Fibroblast of peridontal ligament (primary cell): ENCODE results near the gene DRAP1.
A peak's percentile ranks its signal among the peaks of the same experiment; 100 is the strongest.

Experiments used
- DNase-seq: peaks from one replicate; pipeline ENCODE4 v3.0.0-alpha.2; 2010; ENCODE audit errors: extremely low read depth

The DRAP1 gene

DNA sequence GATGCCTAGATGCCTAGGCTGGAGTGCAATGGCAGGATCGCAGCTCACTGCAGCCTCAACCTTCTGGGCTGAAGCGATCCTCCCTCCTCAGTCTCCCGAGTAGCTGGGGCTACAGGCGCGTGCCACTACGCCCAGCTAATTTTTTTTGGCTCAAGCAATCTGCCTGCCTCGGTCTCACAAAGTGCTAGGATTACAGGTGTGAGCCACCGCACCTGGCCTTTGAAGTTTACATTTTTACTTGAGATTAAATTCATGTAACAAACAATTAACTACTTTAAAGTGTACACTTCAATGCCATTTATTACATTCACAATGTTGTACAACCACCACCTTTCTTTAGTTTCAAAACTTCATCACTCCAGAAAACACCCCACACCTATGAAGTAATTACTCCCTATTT, 15.5 kb upstream of the DRAP1 start:
- no peak for DNase-seq

DNA sequence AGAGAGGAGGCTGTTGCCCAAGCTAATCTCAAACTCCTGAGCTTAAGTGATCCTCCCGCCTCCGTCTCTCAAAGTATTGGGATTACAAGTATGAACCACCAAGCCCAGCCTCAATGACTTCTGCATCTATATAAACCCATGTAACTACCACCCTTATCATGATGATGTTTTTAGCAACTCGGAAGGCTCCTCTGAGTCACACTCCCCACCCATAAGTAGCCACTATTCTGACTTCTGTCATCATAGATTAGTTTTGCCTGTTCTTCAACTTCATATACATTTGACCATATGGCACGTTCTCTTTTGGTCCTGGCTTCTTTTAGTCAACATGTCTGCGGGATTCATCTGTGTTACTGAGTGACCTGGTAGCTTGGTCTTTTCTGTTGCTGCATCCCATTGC, 12.6 kb upstream of the DRAP1 start:
- no peak for DNase-seq

DNA sequence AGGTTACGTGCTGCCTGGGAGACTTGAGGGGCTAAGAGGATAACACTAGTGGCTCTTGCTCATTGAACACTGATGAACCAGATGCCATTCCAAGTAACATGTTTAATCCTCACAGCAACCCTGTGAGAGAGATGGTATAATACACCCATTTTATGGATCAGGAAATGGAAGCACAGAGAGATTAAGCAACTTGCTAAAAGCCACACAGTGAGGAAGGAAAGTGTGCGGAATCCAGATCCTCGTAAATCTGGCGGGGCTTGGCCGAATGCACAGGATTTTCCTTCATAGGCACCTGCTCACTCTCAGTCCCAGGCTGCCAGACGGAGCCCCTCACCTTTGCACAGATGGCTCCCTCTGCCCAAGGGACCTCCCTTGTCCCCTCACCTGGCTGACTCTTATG, 11.3 kb upstream of the DRAP1 start:
- no peak for DNase-seq

DNA sequence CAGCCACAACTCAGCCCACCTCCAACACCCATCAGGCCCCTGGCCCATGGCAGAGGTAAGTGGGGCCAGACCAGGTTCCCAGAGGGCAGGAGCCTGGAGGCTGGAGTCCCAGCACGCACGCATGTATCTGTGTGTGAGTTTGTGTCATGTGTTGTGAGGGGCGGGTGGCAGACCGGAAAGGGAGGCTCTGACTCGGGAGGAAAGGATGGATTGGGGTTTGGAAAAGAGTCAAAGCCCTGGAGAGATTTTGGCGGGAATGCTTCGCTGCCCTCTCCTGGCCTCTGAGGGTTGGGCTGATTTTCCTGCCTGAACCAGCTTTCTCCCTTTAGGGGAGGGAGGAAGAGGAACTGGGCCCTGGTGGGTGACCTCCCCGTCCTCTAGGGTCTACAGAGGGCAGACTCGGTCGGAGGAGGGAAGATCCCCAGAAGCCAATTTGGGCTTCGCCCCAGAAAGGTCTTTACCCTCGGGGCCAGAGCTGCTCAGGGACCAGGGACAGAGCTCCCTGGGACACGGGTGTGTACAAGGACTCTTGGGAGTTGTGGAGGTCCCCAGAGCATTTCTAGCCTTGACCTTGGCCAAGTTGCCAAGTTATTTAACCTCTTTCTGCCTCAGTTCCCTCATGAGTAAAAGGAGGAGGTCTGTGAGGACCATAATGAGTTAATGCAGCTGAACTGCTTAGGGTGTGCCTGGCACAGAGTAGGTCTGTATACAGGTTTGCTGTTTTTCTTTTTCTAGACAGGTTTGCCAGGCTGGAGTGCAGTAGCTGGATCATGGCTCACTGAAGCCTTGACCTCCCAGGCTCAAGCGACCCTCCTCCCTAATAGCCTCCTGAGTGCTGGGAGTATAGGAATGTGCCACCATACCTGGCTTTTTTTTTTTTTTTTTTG, 7.3 kb upstream of the DRAP1 start:
- DNase-seq, result peak; percentile 91

GRCh38 chr11:65912845-65913244, 6.4 kb upstream of the DRAP1 start:
- peak; percentile 79 for DNase-seq

DNA sequence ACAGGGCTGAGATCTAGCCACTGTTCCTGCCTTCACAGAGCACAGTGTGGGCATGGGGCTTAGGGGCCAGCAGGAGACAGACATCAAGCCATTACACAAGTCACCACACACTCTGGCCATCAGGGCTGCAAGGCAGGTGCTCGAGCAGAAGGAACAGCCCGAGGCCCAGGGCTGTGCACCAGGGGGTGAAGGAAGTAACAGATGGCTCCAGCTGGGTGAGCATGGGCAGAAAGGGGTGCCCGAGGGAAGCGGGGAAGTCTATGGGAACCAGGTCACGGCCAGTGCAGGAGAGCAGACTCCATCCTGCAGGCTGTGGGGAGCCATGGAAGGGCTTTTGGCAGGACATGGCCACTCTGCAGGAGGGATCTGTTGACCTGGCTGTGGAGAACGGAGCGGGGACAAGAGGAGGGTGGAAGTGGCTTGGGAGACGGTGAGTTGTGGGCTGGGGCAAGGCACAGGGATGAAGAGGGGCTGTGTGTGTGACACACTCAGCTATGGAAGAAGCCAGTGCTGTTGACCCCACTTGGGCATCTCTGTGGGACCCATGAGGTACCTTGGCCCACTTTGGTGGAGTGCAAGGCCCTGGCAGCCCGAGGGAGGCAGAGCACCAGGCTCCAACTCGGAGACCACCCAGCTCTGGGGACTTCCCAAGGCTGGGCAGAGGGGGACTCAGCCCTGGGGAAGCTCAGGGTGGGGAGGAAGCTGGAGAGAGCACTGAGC, 4.0 kb upstream of the DRAP1 start:
- DNase-seq, result no peak

DNA sequence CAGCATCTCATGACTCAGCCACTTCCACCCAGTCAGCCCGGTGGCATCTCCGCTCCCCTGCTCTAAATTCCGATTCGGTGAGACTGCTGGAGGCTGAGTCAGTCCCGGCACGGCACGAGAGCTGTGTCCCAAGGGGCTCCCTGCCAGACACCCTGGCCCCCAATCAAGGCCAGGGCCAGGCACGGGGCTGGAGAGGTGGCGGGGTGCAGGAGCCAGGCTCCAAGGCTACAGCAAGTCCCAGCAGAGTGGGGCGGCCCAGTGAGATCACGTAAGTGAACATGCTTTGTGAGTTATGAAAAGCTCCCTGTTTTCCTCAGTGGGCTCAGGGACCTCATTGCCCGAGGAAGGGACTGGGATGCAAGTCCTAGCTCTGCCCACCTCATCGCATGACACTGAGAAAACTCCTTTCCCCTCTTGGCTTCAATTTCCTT, 3.4 kb upstream of the DRAP1 start:
- DNase-seq, result peak; percentile 96

- DNase-seq, result no peak
Observed at GRCh38 chr11:65916391-65916790, 2.8 kb upstream of the DRAP1 start.

DNA sequence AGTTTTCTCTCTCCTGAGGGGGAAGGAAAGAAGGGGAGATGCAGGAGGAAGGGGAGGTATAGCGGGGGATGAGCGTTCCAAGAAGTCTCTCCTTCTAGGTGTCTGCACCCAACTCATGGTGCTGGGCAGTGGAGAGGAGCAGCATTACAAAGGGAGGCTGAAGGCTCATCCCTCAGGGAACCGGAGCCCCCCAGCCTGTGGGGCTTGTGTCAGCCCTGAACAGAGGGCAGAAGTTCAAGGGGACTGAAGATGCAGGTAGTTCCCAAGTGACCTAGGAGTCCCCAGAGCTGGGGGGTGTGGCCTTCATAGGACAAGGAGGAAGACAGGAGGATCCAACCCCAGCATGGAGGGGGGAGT, 2.2 kb upstream of the DRAP1 start:
- no peak for DNase-seq

DNA sequence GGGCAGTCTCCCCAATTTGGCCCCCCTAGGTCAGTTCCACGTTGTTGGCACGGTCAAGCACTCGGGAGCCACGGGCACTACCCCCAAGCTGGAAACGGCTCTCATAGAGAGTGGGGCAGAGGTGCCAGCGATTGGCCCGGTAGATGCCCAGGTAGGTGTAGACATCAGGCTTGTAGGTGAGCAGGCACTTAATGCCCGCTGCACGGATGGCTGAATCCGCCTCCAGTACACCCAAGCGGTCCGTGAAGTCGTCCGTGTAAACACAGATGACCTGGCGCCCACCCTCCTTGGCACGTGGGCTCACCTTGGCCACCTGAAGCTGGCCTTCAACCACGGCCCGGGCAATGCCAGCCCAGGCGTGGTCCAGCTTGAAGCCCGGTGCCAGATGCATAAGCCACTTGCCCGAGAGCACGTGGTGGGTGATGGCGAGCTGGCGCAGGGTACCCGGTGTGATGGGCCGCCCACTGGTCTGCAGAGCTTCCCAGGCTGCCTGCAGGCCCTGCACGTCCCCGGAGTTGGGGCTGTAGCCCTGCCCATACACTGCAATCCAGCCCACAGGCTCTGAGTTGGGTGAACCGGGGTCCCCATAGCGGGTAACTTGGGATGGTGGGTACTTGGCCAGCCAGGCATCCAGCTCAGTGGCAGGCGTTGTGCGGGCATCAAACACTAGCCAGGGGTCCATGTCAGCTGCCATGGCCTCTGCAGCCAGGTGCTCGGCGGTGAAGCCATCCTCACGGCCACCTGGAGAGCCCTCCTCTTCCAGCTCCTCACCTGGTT, 1.6 kb upstream of the DRAP1 start:
- no peak for DNase-seq

DNA sequence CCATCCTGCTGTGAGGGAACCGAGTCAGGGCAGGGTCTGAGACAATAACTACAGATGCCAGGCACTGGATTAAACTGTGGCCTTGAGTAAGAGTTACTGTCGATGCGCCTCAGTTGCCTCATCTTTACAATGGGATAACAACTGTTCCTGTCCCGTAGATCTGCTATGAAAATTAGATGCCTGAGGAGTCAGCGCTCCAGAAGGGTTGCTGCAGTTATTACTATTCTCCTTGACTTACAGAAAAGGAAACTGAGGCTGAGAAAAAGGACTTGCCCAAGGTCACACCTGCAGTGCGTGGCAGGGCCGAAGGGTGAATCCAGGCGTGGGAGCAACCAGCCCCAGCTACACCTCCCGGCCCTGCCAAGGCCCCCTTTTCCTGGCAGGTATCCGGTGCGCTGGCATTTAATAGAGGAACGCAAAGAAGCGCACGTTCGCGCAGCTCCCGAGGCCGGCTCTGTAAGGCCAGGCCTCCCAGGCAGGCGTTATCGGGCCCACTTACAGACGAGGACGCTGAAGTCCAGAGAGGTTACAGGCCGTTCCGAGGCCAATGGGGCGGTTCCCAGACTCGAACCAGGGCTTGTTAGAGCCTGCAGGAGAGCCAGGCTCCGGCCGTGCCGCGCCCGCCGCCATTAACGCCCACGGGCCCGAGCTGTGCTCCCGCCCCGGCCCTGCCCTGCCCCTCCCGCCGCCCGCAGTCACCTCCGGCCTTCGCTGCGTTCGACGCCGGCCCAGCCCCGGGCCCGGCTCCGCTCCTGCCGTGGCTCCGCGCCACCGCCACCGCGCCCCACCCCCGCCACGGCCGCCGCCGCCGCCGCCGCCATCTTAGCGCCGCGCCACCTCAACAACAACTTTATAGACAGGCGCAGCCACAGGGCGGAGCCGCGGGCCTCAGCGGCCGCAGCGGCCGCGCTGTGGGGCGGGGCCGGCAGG, 750 bp upstream of the DRAP1 start, which contains the start of gene C11orf68:
Gene C11orf68 (minus strand): TSS at position 852 of the 930 bp plus-strand sequence. CDS start 31 bp downstream, at position 821.
- peak; percentile 28 for DNase-seq

DNA sequence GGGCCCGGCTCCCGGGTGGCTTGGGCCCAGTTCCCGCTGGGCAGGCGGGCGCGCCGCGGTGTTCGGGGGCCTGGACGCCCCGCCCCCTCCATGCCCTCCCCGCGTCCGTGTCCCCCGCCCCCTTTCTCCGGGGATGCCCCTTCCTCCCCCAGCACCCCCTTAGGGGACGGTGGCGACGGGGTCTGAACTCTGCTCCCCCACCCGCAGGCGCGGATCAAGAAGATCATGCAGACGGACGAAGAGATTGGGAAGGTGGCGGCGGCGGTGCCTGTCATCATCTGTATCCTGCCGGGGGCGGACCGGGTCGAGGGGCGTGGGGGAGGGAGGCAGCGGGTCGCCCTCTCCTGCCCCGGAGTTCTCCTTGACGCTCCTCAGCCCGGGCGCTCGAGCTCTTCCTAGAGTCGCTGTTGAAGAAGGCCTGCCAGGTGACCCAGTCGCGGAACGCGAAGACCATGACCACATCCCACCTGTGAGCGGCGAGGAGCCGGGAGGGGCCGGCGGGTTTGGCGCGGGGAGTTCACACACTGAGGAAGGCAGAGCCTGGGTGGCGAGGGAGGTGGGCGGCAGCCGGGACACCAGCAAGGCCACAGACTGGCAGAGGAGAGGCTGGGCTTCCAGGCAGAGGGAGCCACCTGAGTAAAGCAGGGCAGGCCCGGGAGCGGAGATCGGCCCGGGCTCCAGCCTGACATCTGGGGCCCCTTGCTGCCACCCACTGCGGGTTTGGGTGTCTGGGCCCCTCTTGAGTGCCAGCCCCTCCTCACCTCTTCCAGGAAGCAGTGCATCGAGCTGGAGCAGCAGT, 546 bp downstream of the DRAP1 start:
- no peak for DNase-seq

GRCh38 chr11:65920372-65920802, 1.2 kb downstream of the DRAP1 start:
- no peak for DNase-seq

GRCh38 chr11:65921033-65921555, 1.9 kb downstream of the DRAP1 start:
- DNase-seq, result no peak

- DNase-seq, result no peak
Observed at GRCh38 chr11:65921876-65922275, 2.6 kb downstream of the DRAP1 start.

- no peak for DNase-seq
Observed at GRCh38 chr11:65922565-65922964, 3.3 kb downstream of the DRAP1 start.

- DNase-seq, result no peak
Observed at GRCh38 chr11:65925397-65925796, 6.2 kb downstream of the DRAP1 start.

DNA sequence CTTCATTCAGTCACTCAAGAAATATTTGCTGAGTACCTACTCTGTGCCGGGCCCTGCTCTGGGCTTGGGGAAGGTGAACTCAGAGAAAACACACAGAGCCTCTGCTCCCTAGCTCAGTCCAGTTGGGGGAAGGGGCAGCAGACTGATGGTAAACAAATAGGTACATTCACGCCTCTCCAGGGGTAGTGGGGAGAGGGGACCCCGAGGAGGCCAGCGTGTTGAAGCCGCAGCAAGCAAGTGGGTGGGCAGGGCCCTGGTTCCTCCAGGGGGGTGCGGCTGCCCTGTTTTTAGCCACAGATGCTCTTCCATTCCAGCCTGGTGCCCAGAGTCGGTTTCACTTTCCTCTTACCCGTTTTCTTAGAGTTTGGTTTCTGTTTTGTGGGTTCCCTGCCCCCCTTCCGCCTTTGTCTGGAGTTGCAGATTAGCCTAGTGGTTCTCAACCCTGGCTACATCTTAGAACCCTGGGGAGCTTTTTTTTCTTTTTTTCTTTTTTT, 8.7 kb downstream of the DRAP1 start:
- DNase-seq, result peak; percentile 70

GRCh38 chr11:65928667-65929066, 9.4 kb downstream of the DRAP1 start:
- no peak for DNase-seq
